ENCODE results near the gene SIRT4.
"Not testable (repeated sequence)": the region's sequence is repeated elsewhere in the genome, so short reads cannot be mapped to it uniquely, and the experiment has no call there.

SIRT4 gene, protein sequence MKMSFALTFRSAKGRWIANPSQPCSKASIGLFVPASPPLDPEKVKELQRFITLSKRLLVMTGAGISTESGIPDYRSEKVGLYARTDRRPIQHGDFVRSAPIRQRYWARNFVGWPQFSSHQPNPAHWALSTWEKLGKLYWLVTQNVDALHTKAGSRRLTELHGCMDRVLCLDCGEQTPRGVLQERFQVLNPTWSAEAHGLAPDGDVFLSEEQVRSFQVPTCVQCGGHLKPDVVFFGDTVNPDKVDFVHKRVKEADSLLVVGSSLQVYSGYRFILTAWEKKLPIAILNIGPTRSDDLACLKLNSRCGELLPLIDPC

GRCh38 chr12:120301962-120302815 lies at the start of gene SIRT4:
SIRT4 (plus strand) TSS chr12:120302321; CDS start chr12:120303562, 1,241 bp downstream.
- peak; percentile 81 to 95 for DNase-seq

GRCh38 chr12:120253313-120253712 lies 48.8 kb upstream of the SIRT4 start:
- not testable (repeated sequence) for DNase-seq

DNA sequence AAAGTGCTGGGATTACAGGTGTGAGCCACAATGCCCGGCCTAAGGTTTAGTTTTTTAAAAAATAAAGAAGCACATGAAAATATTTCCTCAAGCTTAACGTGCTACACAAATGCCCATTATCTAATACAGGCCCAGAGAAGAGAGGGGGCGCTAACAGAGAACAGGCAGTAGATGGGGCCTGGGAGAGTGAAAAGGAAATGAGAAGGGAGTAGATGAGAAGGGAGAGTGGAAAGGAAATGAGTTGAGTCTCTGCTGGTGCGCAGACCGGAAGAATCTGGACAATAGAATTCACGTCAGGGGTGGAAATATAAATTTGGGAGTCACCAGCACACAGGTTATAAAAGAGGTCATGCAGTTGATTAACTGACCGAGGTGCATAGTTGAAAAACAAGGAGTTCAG lies 47.3 kb upstream of the SIRT4 start:
- DNase-seq = no peak

GRCh38 chr12:120257041-120257821 lies 44.9 kb upstream of the SIRT4 start:
- peak; percentile 36 to 44 for DNase-seq

- DNase-seq = no peak
These were observed 43.7 kb upstream of the SIRT4 start for GRCh38 chr12:120258323-120258896.

- no peak for DNase-seq
These were observed 42.5 kb upstream of the SIRT4 start for GRCh38 chr12:120259418-120260202.

GRCh38 chr12:120260607-120261006 lies 41.5 kb upstream of the SIRT4 start:
- DNase-seq = no peak

- DNase-seq = peak in 1 of 2 donors; percentile 29
These were observed 39.9 kb upstream of the SIRT4 start for GRCh38 chr12:120261951-120262851.

GRCh38 chr12:120262852-120263747 lies 39.0 kb upstream of the SIRT4 start:
- DNase-seq = no peak

GRCh38 chr12:120263748-120264085 lies 38.4 kb upstream of the SIRT4 start:
- DNase-seq = no peak

- no peak for DNase-seq
These were observed 37.8 kb upstream of the SIRT4 start for GRCh38 chr12:120264086-120264903.

DNA sequence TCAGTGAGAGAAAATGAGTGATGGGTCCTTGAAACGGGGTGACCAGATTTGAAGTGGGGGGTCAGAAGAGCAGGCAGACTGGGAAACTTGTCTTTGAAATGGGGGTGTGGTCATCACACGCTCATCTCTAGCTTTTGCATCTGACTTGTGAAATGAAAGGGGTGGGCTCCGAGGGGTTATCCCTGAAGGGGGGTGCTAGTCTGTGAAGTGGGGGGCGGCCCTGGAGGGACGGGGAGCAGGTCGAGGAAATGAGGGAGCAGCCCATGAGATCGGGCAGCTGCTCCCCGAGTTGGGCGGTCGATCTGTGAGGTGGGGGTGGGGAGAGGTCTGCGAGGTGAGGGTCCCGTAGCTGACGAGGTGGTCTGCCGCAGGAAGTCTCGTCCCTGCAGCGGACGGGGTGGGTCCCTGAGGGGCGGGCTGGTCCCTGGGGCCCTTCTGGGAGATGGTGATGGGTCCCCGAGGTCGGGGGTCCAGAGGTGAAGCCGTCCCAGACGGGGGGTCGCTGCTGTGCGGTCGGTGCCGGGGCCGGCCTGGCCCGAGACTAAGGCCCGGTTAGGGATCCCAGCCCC lies 37.1 kb upstream of the SIRT4 start:
- no peak for DNase-seq

DNA sequence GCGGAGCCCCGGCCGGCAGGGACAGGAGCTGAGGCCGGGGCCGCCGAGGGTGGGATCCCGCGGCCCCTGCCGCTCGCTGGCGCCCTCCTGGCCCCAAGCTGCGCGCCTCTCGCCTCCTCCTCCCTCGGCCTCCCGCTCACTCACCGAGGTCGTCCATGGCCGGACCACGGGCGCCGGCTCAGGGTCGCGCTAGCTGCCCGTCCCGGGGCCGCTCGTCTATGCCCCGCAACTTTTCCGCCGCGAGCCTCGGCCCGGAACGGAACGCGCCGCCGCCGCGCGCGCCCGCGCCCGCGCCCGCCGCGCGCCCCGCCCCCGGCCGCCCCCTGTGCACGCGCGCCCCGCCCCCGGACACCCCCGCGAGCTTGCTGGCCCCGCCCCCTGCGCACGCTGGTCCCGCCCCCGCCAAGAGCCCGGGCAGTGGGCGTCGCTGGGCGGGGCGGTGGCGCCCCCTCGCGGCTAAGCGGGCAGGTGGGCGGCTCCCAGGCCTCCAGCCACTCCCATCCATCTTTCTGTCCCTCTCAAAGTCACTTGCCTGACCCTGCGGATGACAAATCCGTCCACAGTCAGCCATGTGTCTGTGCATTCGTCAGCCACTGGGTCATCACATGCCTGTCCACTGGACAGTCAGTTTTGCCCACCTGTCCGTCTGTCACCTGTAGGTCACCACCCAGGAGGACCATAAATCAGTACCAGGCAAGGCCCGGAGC lies 36.5 kb upstream of the SIRT4 start, which contains the start of gene PXN:
TSS of gene PXN (minus strand) at position 258 of the 707 bp plus-strand sequence. CDS start at position 157, 101 bp downstream.
- peak; percentile 74 to 76 for DNase-seq

GRCh38 chr12:120266180-120266870 lies 35.8 kb upstream of the SIRT4 start:
- DNase-seq = no peak

- no peak for DNase-seq
These were observed 34.4 kb upstream of the SIRT4 start for GRCh38 chr12:120267736-120268135.

- DNase-seq = no peak
These were observed 25.4 kb upstream of the SIRT4 start for GRCh38 chr12:120276734-120277133.

All from hippocampal formation (tissue), 2 donors.